ENCODE data around the gene CLEC16A.
"Not testable (repeated sequence)": the region's sequence is repeated elsewhere in the genome, so short reads cannot be mapped to it uniquely, and the experiment has no call there.

Gene CLEC16A

DNA sequence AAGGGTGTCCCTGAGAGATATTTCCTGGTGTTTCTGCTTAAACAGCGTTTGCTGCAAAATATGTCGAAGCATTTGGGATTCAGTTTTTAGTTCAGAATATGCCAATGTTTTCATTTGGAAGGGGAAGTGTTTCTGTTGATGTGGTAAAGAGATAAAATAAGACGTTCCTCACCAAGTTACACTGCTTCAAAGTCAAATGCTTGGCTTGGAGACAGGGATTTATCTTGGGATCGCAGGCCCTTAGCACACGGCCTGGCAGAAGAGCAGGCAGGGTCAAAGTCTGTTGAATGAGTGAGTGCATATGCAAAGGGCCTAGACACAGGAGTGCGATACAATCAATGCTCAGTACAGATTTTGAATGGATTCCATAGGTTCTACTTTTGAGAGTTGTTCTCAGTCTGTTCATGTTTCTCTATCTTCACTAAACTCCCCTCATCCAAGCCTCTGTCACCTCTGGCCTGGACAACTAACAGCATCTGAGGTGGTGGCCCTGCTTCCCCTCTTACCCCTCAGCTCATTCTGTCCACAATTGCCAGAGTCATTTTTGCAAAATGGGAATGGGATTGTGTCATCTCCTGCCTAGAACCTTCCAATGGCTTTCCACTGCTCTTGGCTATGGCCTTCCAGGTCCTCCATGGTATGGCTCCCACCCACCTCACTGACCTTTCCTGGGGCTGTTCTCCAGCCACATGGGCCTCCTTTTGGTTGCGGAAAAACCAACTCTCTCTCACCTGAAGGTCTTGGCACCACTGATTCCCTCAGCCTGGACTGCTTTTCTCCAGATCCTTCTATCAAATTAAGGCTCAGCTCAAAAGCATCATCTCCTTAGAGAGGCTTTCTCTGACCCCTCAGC is 5.3 kb upstream of the CLEC16A start:
- Histone ChIP-seq H3K4me3 (ENCODE audit: low read depth in 1 of 5, low read length in 5 of 5) (peak overlapping the region; percentile 21 to 78 (median 54)), H3K27ac (ENCODE audit: low read depth, low read length) (peak overlapping the region; percentile 75), H3K36me3 (ENCODE audit: control insufficient read depth in 5 of 5, insufficient read depth in 5 of 5, low read length in 5 of 5) (peaks cover 0 to 12% (median 2%) of the 10 kb centered on the region in 5 donors), H3K9me3 (ENCODE audit: control insufficient read depth in 5 of 5, low read length in 5 of 5) (no peaks in the 10 kb centered on the region), H3K27me3 (ENCODE audit: control insufficient read depth in 5 of 5, insufficient read depth in 4 of 5, low read length in 5 of 5) (no peaks in the 10 kb centered on the region), H3K4me1 (ENCODE audit: control insufficient read depth in 5 of 5, insufficient read depth in 5 of 5, low read length in 5 of 5) (peaks cover 36 to 93% (median 92%) of the 10 kb centered on the region in 5 donors), H3K9ac (ENCODE audit: low read length in 5 of 5) (peak overlapping the region in 2 of 5 donors; percentile 31 to 95)

GRCh38 chr16:10939649-10940234 is 4.6 kb upstream of the CLEC16A start:
- Histone ChIP-seq H3K36me3 (ENCODE audit: control insufficient read depth in 5 of 5, insufficient read depth in 5 of 5, low read length in 5 of 5) (peaks cover 0 to 9% (median 2%) of the 10 kb centered on the region in 5 donors), H3K4me1 (ENCODE audit: control insufficient read depth in 5 of 5, insufficient read depth in 5 of 5, low read length in 5 of 5) (peaks cover 36 to 89% (median 87%) of the 10 kb centered on the region in 5 donors), H3K4me3 (ENCODE audit: low read depth in 1 of 5, low read length in 5 of 5) (peak overlapping the region; percentile 21 to 81 (median 78)), H3K27ac (ENCODE audit: low read depth, low read length) (peak overlapping the region; percentile 75), H3K9ac (ENCODE audit: low read length in 5 of 5) (peak overlapping the region in 2 of 5 donors; percentile 5 to 95), H3K9me3 (ENCODE audit: control insufficient read depth in 5 of 5, low read length in 5 of 5) (no peaks in the 10 kb centered on the region), H3K27me3 (ENCODE audit: control insufficient read depth in 5 of 5, insufficient read depth in 4 of 5, low read length in 5 of 5) (no peaks in the 10 kb centered on the region)

GRCh38 chr16:10940501-10941079 is 3.8 kb upstream of the CLEC16A start:
- peak overlapping the region; percentile 65 to 81 (median 78) for H3K4me3 ChIP-seq (ENCODE audit: low read depth in 1 of 5, low read length in 5 of 5)
- H3K9ac ChIP-seq (ENCODE audit: low read length in 5 of 5) = peak overlapping the region; percentile 54 to 95 (median 83)
- no peaks in the 10 kb centered on the region for H3K27me3 ChIP-seq (ENCODE audit: control insufficient read depth in 5 of 5, insufficient read depth in 4 of 5, low read length in 5 of 5)
- peak overlapping the region; percentile 75 for H3K27ac ChIP-seq (ENCODE audit: low read depth, low read length)
- H3K4me1 ChIP-seq (ENCODE audit: control insufficient read depth in 5 of 5, insufficient read depth in 5 of 5, low read length in 5 of 5) = peaks cover 37 to 90% (median 87%) of the 10 kb centered on the region in 5 donors
- H3K36me3 ChIP-seq (ENCODE audit: control insufficient read depth in 5 of 5, insufficient read depth in 5 of 5, low read length in 5 of 5) = peaks cover 0 to 9% (median 0%) of the 10 kb centered on the region in 5 donors
- no peaks in the 10 kb centered on the region for H3K9me3 ChIP-seq (ENCODE audit: control insufficient read depth in 5 of 5, low read length in 5 of 5)

GRCh38 chr16:10941127-10941933 is 3.0 kb upstream of the CLEC16A start:
- Histone ChIP-seq H3K36me3 (ENCODE audit: control insufficient read depth in 5 of 5, insufficient read depth in 5 of 5, low read length in 5 of 5) (peaks cover 0 to 7% (median 0%) of the 10 kb centered on the region in 5 donors), H3K9me3 (ENCODE audit: control insufficient read depth in 5 of 5, low read length in 5 of 5) (no peaks in the 10 kb centered on the region), H3K4me3 (ENCODE audit: low read depth in 1 of 5, low read length in 5 of 5) (peak overlapping the region; percentile 65 to 81 (median 78)), H3K27ac (ENCODE audit: low read depth, low read length) (peak overlapping the region; percentile 75), H3K4me1 (ENCODE audit: control insufficient read depth in 5 of 5, insufficient read depth in 5 of 5, low read length in 5 of 5) (peaks cover 38 to 90% (median 84%) of the 10 kb centered on the region in 5 donors), H3K9ac (ENCODE audit: low read length in 5 of 5) (peak overlapping the region; percentile 54 to 95 (median 83)), H3K27me3 (ENCODE audit: control insufficient read depth in 5 of 5, insufficient read depth in 4 of 5, low read length in 5 of 5) (no peaks in the 10 kb centered on the region)

DNA sequence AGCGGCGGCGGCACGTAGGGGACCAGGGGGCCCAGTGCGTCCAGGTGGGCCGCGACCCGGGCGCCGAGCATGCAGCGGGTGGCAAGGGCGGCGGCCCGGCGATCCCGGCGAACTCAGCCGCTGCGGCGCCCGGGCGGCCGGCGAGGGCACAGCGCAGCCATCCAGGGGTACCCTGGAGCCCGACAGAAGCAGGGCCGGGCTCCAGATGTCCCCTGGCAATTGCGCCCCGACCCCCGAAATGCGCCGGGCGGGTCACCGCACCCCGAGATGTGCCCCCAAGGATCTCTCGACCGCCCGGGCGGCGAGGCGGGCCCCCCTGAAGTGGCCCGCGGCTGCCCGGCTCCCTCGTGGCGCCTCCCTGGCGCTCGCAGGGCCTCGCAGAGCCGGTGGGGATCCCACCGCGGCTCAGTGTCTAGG is 2.4 kb upstream of the CLEC16A start:
- H3K9me3 ChIP-seq (ENCODE audit: control insufficient read depth in 5 of 5, low read length in 5 of 5); H3K27me3 ChIP-seq (ENCODE audit: control insufficient read depth in 5 of 5, insufficient read depth in 4 of 5, low read length in 5 of 5); H3K36me3 ChIP-seq (ENCODE audit: control insufficient read depth in 5 of 5, insufficient read depth in 5 of 5, low read length in 5 of 5): not testable (repeated sequence)
- H3K4me1 ChIP-seq (ENCODE audit: control insufficient read depth in 5 of 5, insufficient read depth in 5 of 5, low read length in 5 of 5) = peaks cover 36 to 85% (median 78%) of the 10 kb centered on the region in 5 donors
- peak overlapping the region in 4 of 5 donors; percentile 65 to 81 (median 76) for H3K4me3 ChIP-seq (ENCODE audit: low read depth in 1 of 5, low read length in 5 of 5)
- H3K9ac ChIP-seq (ENCODE audit: low read length in 5 of 5) = peak overlapping the region in 4 of 5 donors; percentile 35 to 81 (median 58)
- peak overlapping the region; percentile 37 for H3K27ac ChIP-seq (ENCODE audit: low read depth, low read length)

DNA sequence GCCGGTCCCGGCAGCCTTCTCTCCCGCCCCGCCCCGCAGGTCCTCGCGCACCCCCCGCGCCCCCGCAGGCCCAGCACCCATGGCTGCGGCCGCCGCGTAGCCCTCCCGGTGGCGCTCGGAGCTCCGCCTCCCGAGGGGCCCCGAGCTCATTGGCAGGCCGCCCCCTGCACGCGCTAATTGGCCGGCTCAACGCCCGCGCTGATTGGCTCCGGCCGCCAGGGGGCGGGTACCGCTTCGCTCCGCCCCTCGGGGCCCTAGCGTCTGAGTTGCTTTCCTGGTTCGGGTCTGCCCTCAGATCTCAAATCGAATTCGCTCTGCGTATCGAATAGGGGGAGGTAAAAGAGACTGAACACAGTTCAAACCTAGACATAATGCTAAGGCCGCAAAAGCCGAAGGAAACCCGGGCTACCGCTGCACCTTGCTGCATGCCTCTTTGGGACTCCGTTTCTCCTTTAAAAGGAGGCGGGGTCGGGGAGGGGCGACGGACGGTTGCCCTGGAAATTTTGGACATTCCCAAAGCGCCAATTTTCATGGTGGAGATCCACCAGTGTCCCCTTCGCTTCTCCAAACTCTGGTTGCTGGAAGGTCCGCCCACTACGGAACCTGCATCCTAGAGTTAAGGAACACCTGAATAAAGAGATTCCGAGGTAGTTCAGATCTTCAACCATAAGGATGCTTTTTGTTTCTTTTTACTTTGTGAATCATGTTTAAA is 1.9 kb upstream of the CLEC16A start, which contains the start of gene DEXI:
Gene DEXI (minus strand): TSS at position 117 of the 712 bp plus-strand sequence. CDS start 463 bp downstream, outside the sequence.
- Histone ChIP-seq H3K36me3 (ENCODE audit: control insufficient read depth in 5 of 5, insufficient read depth in 5 of 5, low read length in 5 of 5) (peaks cover 0 to 3% (median 0%) of the 10 kb centered on the region in 5 donors), H3K9ac (ENCODE audit: low read length in 5 of 5) (peak within 1 kb of the TSS; percentile 67 to 95 (median 83)), H3K27me3 (ENCODE audit: control insufficient read depth in 5 of 5, insufficient read depth in 4 of 5, low read length in 5 of 5) (no peaks in the 10 kb centered on the region), H3K9me3 (ENCODE audit: control insufficient read depth in 5 of 5, low read length in 5 of 5) (no peaks in the 10 kb centered on the region), H3K4me3 (ENCODE audit: low read depth in 1 of 5, low read length in 5 of 5) (peak within 1 kb of the TSS; percentile 65 to 84 (median 78)), H3K4me1 (ENCODE audit: control insufficient read depth in 5 of 5, insufficient read depth in 5 of 5, low read length in 5 of 5) (peaks cover 31 to 80% (median 72%) of the 10 kb centered on the region in 5 donors), H3K27ac (ENCODE audit: low read depth, low read length) (peak within 1 kb of the TSS; percentile 75)

DNA sequence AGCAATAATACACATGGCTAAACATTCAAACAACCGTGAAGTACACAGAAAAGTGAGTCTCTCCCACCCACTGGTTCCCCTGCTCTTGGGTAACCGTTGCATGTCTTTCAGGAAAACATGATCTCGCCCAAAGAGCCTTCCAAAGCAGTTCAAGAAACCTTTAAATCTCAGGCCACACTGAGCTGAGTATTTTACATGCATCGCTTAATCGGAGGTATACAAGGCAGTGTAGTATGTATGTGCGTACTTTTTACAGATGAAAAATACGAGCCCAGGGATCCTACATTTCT is 1.4 kb upstream of the CLEC16A start:
- Histone ChIP-seq H3K27ac (ENCODE audit: low read depth, low read length) (peak overlapping the region; percentile 46), H3K4me3 (ENCODE audit: low read depth in 1 of 5, low read length in 5 of 5) (peak overlapping the region; percentile 65 to 84 (median 78)), H3K9me3 (ENCODE audit: control insufficient read depth in 5 of 5, low read length in 5 of 5) (no peaks in the 10 kb centered on the region), H3K9ac (ENCODE audit: low read length in 5 of 5) (no peak overlapping the region), H3K36me3 (ENCODE audit: control insufficient read depth in 5 of 5, insufficient read depth in 5 of 5, low read length in 5 of 5) (peaks cover 0 to 3% (median 0%) of the 10 kb centered on the region in 5 donors), H3K27me3 (ENCODE audit: control insufficient read depth in 5 of 5, insufficient read depth in 4 of 5, low read length in 5 of 5) (no peaks in the 10 kb centered on the region), H3K4me1 (ENCODE audit: control insufficient read depth in 5 of 5, insufficient read depth in 5 of 5, low read length in 5 of 5) (peaks cover 26 to 75% (median 67%) of the 10 kb centered on the region in 5 donors)

DNA sequence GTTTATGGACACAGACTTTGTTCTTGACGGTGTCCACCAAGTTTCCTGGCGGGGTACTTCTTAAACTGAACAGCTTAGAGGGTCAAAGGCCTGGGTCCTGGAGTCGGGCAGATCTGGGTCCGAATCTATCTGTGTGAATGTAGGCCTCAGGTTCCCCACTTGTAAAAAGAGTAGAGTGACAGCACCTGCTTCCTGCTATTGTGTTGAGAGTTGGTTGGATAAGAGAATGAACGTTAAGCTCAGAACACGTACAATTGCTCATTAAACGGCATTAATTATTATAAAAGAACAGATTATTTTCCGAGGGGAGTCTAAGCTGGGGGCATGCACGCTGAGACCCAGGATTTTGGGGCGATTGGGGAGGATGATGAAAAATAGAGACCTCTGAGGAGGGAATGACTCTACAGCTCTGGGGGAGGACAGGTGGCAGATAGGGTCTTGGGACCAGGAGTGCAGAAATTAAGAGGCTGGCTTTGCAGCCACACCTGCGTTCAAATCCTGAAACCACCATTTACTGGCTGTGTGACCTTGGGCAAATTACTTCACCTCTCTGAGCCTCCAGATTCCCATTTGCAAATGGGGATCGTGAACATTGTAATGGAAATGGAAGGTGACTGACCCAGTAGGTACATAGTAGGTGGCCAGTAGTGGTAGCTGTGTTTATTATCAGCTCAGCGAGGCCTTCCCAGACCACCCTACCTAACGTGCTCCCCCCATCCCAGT is 862 bp downstream of the CLEC16A start:
- Histone ChIP-seq H3K4me3 (ENCODE audit: low read depth in 1 of 5, low read length in 5 of 5) (peak overlapping the region; percentile 80 to 86 (median 83)), H3K9ac (ENCODE audit: low read length in 5 of 5) (peak overlapping the region; percentile 35 to 88 (median 70)), H3K27ac (ENCODE audit: low read depth, low read length) (peak overlapping the region; percentile 54), H3K27me3 (ENCODE audit: control insufficient read depth in 5 of 5, insufficient read depth in 4 of 5, low read length in 5 of 5) (no peaks in the 10 kb centered on the region), H3K9me3 (ENCODE audit: control insufficient read depth in 5 of 5, low read length in 5 of 5) (no peaks in the 10 kb centered on the region), H3K4me1 (ENCODE audit: control insufficient read depth in 5 of 5, insufficient read depth in 5 of 5, low read length in 5 of 5) (peaks cover 21 to 67% (median 61%) of the 10 kb centered on the region in 5 donors), H3K36me3 (ENCODE audit: control insufficient read depth in 5 of 5, insufficient read depth in 5 of 5, low read length in 5 of 5) (no peaks in the 10 kb centered on the region)

Data from subcutaneous abdominal adipose tissue (tissue), 5 donors.